GM12878 (cell line): Measurements from ENCODE around the gene NEK8. TPM values are rescaled to one million over a fixed set of nuclear protein-coding genes. Genes with fewer than 3 reads are reported as not detected.

ENCODE experiments used
- CEBPZ ChIP-seq: fragments of 150-350 bp; IDR thresholded peaks from 2 replicates; pipeline ENCODE4 v1.6.1; 2016; ENCODE audit warnings: low read depth, low read length
- CREB1 ChIP-seq: IDR thresholded peaks from 2 replicates; pipeline ENCODE4 v1.6.1; 2012; ENCODE audit warnings: low read depth, mild to moderate bottlenecking, inconsistent platforms
- GABPA ChIP-seq: IDR thresholded peaks from 2 replicates; pipeline ENCODE4 v1.6.1; 2014; ENCODE audit warnings: antibody characterized with exemption, low read depth, mild to moderate bottlenecking, inconsistent platforms
- GATAD2B ChIP-seq: fragments of 450-650 bp; conservative IDR thresholded peaks from 2 replicates; pipeline ENCODE4 v1.6.1; 2017; ENCODE audit warnings: low read depth, mild to moderate bottlenecking, moderate library complexity
- MYC ChIP-seq: IDR thresholded peaks from 2 replicates; pipeline ENCODE4 v1.6.1; 2011; ENCODE audit warnings: mild to moderate bottlenecking, low read length, moderate library complexity, inconsistent platforms; ENCODE audit not compliant: insufficient read depth, insufficient replicate concordance, insufficient read length, severe bottlenecking
- NFXL1 ChIP-seq: fragments of 450-650 bp; IDR thresholded peaks from 2 replicates; pipeline ENCODE4 v1.6.1; 2017; ENCODE audit warnings: antibody characterized with exemption, mild to moderate bottlenecking, borderline replicate concordance
- NFYB ChIP-seq: IDR thresholded peaks from 2 replicates; pipeline ENCODE4 v1.6.1; 2011; ENCODE audit warnings: low read depth, mild to moderate bottlenecking, low read length, improper control_type of control experiment, moderate library complexity; ENCODE audit not compliant: insufficient read depth
- YBX1 ChIP-seq: fragments of 450-650 bp; IDR thresholded peaks from 2 replicates; pipeline ENCODE4 v1.6.1; 2016; ENCODE audit warnings: antibody characterized with exemption
- polyA plus RNA-seq, 11 experiments: library from polyadenylated mRNA; depleted of rRNA in 4 of 11; unstranded in 6 of 11; stranded (reverse) in 5 of 11; fragments of >200 nt; fragmentation: Nextera tagmentation in 4 of 11; fragmentation: Illumina TruSeq in 1 of 11; extraction: Ambion mirVana in 4 of 11; extraction: Trizol in 1 of 11; gene quantifications; 1 replicate in 1 of 11; 2 replicates in 10 of 11; pipeline versions ENCODE4 v1.2.1 to v1.2.3, GENCODE V29; 2011 to 2016; ENCODE audit warnings: inconsistent platforms in 2 of 11, missing spikeins in 2 of 11, low read depth in 1 of 11
- total RNA-seq, 4 experiments: library from RNA; depleted of rRNA in 3 of 4; stranded (reverse); fragments of >200 nt in 3 of 4; fragmentation: Illumina TruSeq in 1 of 4; extraction: Trizol in 1 of 4; gene quantifications; 2 replicates each; pipeline versions ENCODE4 v1.2.1 to v1.2.3, GENCODE V29; 2013 to 2021

NEK8 gene
- total and polyA plus RNA-seq, 10 of the 15 experiments (the other 5 are each of a cell fraction or from before 2014, with no cell fraction given) = 2.3 to 14.3 (median 9.4) TPM

GRCh38 chr17:28738680-28739384 is 10.2 kb downstream of the NEK8 start (continued):
- TF ChIP-seq CEBPZ (no peak), GATAD2B (no peak), CREB1 (no peak), YBX1 (no peak), NFYB (no peak), NFXL1 (no peak), GABPA (no peak), MYC (no peak)
